SK-N-SH (cell line): ENCODE results near the gene PRM1.

Experiments used
- CHD2 ChIP-seq: fragments of 150-350 bp; IDR thresholded peaks from 2 replicates; pipeline ENCODE4 v1.6.1; 2018; ENCODE audit warnings: low read length; ENCODE audit not compliant: partially characterized antibody
- CTCF ChIP-seq: fragments of 200-600 bp; sonication (generic); IDR thresholded peaks from 2 replicates; pipeline ENCODE4 v1.6.1; 2017; ENCODE audit warnings: antibody characterized with exemption, mild to moderate bottlenecking, moderate library complexity
- EP300 ChIP-seq, 2 experiments: IDR thresholded peaks; 2 replicates each; pipeline versions ENCODE4 v1.4.0 to v1.6.1; 2012; ENCODE audit warnings: borderline replicate concordance in 1 of 2, low read depth in 1 of 2, low read length in 1 of 2
- NFIC ChIP-seq: IDR thresholded peaks from 2 replicates; pipeline ENCODE4 v1.4.0; 2012; ENCODE audit warnings: borderline replicate concordance
- REST ChIP-seq: IDR thresholded peaks from 2 replicates; pipeline ENCODE4 v1.6.1; 2012; ENCODE audit warnings: mild to moderate bottlenecking, low read depth, low read length, moderate library complexity
- RXRA ChIP-seq: IDR thresholded peaks from 2 replicates; pipeline ENCODE4 v1.4.0; 2012; ENCODE audit warnings: low read depth, mild to moderate bottlenecking, borderline replicate concordance
- YY1 ChIP-seq: IDR thresholded peaks from 2 replicates; pipeline ENCODE4 v1.4.0; 2012; ENCODE audit warnings: low read depth, mild to moderate bottlenecking

- no peak for TF ChIP-seq CTCF
- no peak for TF ChIP-seq CHD2
- TF ChIP-seq EP300 (IDR thresholded peaks at IDR 0.05; ENCODE audit: borderline replicate concordance in 1 of 2, low read depth in 1 of 2, low read length in 1 of 2), result no peak
- no peak for TF ChIP-seq RXRA
- no peak for TF ChIP-seq NFIC
- TF ChIP-seq YY1, result no peak
- TF ChIP-seq REST, result no peak
Observed at GRCh38 chr16:11296706-11297491, 15.8 kb upstream of the PRM1 start.
